NAMALWA (cell line): ENCODE measurements around the gene ATXN1.
"Not testable (repeated sequence)": the region's sequence is repeated elsewhere in the genome, so short reads cannot be mapped to it uniquely, and the experiment has no call there.

Source experiments
- DNase-seq: peaks from one replicate; pipeline ENCODE4 v3.0.0-alpha.2; 2015; ENCODE audit warnings: low spot score

Gene ATXN1

DNA sequence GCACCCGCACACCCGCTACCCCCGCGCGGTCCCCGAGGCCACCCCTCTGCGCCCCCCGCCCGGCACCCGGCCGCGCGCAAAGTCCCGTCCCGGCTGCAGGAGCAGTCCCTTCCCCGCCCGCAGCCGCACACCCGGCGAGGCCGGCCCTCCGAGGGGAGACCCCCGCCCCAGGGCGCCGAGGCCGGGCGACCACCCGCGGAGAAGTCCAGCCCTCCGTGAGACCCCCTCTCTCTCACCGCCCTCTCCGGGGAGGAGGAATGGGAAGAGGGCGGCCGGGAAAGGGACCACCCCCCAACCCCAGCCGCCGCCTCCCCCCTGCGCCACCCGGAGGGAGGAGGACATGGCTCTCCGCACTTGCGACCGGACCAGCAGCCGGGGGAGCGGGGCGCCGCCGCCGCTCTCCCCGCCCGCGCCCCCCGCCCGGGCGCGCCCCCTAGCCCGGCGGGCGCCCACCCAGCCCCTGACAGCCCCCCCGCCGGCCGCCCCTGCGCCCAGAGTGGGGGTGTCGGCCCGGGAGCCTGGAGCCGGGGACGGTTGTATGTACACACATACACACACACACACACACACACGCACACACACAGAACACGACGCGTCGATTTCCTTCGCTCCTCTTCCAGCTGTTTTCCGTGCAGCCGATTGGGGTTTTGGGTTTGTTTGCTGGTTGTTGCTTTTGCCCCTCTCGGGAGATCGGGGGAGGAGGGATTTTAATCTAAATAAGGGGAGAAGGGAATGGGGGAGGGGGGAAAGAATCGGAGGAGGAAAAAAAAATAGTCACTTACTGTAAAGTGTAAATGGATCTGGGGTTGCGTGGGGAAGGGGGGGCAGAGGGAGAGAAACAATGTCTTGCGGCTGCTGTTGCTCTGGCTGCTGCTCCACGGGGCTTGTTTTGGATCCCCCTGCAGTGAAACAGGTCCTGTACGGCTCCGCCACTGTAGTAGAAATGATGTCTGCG lies at the start of gene ATXN1:
ATXN1 (minus strand) TSS at position 945 of the 955 bp plus-strand sequence.
- peak; percentile 57 for DNase-seq

DNA sequence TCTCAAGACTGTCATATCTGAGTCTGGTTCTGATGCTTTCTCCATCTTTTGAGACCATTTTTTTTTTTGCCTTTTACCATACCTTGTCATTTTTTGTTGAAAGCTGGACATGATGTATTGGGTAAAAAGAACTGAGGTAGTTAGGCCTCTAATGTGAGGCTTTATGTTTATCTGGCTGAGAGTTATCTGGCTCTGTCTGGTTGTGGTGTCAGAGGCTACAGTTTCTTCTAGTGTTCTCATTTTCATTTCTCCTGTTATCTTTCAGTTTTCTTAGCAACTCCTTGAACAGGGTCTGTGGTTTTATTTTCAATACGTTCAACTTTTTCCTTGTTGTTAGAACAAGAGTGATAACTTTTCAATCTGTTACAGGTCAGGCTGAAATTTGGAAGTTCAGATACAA lies 49.2 kb upstream of the ATXN1 start:
- DNase-seq, result no peak

DNA sequence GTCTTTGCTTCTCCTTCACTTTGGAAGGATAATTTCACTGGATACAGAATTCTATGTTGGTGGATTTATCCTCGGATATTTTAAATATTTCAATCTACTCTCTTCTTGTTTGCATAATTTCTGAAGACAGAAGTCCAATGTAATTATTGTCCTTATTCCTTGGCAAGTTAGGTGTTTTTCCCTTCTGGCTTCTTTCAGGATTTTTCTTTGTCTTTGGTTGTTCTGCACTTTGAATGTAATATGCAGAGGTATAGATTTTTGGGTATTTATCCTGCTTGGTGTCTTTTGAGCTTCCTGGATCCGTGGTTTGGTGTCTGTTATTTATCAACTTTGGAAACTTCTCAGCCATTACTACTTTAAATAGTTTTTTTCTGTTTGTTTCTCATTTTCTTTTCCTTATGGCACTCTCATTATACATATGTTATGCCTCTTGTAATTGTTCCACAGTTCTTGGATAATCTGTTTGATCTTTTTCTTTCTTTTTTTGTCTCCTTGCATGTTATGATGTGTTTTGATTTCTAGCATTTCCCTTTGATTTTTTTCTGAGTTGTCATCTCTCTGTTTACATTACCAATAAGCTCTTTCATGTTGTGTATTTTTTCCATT lies 48.6 kb upstream of the ATXN1 start:
- DNase-seq, result no peak

DNA sequence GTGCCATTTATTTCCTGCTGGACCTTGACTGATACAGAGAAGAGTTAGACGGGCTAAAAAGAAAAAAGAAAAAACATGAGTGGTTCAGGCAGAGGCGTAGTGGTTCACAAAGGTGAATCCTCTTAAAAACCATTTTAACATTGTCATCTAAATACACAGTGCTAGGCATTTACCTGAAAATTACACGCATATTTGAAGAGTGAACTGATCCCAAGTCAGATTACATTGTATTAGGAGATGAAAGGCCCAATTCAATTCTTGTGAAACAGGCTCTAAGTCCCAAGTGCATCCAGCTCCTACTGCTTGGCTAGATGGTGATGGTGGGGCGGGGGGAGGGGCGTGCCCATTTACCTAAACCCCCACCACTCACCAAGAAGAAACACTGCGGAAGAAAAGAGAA lies 46.7 kb upstream of the ATXN1 start:
- DNase-seq, result no peak

DNA sequence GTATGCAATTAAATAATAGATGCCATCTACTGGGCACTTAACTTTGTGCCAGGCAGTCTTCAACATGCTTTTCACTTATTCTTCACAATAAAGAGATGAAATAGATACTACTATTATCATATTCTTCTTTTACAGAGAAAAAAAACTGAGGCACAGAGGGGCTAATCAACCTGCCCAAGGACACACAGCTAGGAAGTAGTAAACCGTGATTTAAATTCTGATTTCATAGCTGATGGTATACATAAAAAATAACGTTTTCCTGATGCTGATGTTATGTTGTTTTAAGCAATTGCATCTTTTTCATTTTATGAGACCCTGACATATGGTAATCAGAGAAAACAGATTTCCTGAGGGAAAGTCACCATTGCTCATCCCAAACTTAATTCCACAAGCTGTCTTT lies 45.1 kb upstream of the ATXN1 start:
- DNase-seq, result no peak

DNA sequence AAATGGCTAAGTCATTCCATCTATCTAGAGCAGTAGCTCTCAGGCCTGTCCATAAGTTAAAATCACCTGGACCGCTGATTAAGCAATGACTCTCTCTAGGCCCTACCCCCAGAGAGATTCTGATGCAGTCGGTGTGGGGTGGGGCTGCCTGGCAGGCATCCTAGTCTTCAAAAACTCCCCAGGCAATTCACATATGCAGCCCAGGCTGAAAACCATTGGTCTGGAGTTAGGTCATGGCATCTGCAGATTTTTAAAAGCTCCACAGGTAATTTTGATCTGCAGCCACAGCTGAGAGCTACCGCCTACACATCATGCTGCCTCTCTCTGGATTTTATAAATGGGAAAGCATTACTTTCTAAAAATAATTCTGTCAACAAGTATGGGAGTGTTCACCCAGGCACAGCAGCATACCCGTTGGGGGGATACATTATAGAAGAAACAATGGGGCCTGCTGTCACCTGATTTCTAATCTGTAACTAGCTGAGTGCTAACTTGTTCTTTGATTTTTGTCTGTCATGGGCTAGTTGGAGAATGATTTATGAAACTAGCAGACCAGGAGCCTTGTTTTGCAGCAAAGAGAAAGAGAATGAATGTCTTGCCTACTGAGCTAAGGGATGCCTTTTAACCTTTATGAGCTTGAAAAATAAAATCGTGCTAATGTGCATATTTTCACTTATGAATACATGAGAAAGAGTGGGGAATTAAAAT lies 44.1 kb upstream of the ATXN1 start:
- DNase-seq, result no peak

DNA sequence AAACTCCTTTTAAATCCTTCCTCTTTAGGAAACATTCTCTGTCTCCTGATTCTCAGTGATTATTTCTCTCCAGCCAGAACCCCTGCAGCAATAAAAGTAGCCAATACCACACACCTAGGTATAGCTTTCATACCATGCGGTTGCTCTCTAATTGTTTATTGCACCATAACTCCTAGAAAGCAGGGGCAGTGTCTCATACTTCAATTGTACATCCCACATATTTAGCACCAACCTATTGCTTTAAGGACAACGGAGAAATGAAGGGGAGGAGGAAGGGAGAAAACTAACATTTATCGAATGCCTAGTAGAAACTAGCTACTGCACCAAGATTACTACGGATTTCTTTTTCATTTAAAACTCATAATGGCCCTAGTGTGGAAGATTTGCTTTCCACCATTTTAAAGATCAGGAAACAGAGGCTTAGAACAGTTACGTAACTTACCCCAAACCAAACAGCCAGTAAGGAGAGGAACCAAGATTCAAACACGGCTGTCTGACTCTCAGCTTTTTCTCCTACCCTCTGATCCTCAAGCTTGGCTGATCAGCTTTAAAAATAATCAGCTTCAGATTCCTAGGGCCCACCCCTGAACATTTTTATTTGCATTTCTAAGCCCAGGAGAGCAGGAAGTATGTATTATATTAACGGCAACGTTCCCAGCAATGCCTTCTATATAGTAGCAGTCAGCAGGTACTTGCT lies 43.4 kb upstream of the ATXN1 start:
- DNase-seq, result no peak

DNA sequence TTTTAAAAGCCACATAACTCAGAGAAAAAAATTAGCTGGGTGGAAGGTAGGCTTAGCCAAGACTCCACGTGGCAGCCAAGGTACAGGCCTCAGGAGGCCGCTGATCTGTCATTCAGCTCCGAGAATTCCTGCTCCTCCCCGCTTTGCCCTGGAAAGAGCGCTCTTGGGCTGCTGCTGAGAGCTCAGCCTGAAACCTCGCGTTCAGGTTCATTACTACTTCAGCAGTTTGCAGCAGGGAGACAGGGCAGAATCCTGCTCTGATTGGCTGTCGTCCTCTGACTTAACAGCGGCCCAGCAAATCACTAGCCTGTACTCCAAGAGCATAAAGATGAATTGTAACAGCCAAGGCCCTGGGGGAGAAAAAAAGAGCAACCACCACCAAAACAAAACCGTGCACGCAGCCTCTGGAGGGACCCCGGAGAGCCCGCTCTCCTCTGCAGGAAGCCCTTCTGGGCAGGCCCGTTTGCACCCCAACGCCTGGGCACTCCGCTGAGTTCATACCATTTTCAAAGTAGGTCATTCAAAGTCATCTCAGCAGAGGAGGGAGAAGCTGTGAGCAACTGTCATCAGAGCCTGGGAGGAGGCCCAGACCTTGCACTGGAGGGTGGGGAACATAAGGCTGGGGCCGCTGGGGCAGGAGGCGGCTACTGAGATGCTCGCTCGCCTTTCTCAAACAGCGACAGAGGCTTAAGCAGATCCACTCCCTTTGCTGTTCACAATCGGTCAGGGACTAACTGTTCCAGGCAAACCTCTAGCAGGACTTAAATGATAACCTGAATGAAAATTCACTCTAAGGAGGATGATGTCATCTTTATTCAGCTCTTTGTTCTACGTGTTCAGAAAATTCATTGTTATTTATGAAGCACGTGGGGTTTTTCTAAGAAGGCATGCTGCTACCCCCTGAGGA lies 42.3 kb upstream of the ATXN1 start:
- DNase-seq, result no peak

DNA sequence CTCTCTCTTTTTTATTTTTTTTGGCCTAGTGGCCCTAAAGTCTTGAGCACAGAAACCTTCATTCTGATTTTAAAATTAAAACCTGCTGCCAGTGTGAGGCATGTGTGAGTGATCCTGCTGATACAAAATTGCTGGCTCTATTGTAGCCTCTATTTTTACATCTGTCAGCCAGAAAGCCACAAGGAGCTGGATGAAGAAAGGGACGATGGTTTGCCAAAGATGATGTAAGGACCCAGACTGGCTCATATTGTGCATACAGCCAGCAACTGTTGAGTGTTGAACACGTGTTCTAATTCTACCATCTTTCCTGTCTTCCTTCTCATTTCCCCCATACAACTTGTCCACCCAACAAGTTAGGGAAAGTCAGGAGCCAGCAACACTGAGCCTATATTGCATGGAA lies 40.8 kb upstream of the ATXN1 start:
- no peak for DNase-seq

DNA sequence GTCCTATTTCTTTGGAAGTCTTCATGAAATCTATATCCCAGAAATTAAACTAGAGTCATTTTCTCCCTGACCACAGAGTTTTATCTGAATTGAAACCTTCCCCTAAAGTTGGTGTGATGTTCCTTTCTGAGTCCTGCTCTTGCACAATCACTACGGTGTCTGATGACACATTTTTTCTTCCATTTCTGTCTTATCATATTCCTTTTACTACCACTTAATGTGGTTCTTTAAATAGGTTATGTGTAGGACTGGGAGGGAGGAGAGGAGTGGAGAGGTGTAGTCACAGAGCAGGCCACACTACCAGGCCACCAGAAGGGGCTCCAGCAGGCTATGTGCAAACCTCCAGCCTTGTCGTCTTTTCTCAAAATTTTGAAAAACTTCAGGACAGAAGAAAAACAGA lies 39.7 kb upstream of the ATXN1 start:
- no peak for DNase-seq

DNA sequence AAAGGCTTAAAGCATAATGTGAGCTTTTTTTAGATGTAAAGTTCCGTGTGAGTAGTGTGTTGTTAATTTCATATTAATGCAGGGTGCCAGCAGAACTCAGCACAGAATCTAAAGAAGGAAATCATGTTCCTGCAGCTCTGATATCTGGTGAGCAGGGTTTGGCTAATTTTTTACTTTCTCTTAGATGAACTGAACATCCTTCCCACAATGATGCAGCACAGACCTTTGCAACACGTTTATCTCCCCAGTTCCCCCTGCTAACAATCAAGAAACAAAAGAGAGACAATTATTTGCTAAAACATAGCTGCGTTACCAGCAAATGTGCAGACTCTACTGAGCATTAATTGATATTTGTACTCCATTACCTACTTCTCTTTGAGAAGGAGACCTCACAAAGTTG lies 39.1 kb upstream of the ATXN1 start:
- DNase-seq, result no peak

DNA sequence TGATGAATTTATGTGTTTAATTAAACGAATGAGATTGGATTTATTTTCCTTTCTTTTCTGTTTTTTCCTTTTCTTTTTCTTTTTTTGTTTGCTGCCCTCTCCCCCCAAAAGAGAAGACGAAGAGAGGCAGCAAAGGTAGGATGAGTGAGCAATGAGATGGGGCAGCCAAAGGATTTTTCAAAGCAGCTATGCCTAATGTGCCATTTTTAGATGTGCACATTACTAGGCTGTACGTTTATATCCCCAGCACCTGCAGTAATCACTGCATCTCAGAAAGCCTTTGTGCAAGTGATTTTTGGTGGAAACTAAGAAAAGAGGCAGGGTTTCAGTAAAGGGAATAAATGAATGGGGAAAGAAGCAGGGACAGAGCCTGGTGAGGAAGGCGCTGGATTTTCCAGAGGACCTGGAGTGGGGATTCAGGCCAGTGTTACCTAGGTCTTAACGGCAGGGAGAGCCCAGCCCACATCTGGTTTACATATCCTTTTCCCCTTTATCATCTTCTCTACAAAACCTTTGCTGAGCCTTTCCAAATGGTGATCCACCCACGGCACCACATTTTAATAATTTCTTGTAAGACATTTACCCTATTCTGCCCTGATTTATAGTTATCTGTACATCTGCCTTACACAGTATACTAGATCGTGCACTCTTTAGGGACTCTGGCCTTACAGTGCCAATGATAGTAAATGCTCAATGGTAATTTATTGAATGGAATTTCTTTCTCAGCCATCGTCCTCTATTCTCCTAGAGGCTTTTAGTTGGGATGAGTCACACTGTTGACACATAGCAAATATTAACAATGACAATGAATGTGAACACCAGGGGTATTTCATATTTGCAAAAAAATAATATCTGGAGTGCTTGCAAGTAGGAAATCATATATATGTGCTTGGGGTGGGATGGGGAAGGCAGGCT lies 38.3 kb upstream of the ATXN1 start:
- no peak for DNase-seq

DNA sequence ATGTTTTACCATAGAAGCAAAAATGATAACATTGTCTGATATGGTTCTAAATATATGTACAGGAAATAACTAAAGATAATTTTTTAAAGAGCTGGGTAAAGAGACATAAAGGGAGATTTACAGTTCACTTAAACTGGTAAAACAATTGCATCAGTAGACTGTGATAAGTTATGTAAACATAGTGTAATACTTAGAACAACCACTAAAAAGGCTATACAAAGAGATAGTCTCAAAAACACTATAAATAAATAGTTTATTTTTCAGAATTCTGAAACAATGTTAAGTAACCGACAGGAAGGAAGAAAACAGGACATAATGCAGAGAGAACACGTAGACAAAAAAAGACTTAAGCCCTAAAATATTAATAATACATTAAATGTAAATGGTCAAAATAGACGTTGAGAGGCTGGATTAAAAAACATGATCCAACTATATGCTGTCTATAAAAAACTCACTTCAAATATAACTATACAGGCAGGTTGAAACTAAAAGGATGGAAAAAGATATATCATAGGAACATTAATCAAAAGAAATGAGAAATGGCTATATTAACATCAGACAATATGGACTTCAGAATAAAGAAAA lies 32.7 kb upstream of the ATXN1 start:
- DNase-seq, result no peak

DNA sequence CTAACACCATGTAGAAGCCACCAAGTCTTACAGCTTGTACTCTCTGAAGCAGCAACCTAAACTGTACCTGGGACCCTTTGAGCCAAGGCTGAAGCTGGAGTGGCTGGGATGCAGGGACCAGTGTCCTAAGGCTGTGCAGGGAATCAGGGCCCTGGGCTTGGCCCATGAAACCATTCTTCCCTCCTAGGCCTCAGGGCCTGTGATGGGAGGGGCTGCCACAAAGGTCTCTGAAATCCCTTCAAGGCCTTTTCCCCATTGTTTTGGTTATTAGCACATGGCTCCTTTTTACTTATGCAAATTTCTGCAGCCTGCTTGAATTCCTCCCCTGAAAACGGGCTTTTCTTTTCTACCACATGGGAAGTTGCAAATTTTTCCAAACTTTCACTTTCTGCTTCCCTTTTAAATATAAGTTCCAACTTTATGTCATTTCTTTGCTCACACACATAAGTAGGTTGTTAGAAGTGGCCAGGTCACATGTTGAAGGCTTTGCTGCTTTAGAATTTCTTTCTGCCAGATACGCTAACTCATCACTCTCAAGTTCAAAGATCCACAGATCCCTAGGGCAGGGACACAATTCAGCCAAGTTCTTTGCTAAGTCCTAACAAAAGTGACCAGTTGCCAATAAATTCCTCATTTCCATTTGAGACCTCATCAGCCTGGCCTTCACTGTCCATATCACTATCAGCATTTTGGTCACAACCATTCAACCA lies 28.2 kb upstream of the ATXN1 start:
- DNase-seq, result no peak

DNA sequence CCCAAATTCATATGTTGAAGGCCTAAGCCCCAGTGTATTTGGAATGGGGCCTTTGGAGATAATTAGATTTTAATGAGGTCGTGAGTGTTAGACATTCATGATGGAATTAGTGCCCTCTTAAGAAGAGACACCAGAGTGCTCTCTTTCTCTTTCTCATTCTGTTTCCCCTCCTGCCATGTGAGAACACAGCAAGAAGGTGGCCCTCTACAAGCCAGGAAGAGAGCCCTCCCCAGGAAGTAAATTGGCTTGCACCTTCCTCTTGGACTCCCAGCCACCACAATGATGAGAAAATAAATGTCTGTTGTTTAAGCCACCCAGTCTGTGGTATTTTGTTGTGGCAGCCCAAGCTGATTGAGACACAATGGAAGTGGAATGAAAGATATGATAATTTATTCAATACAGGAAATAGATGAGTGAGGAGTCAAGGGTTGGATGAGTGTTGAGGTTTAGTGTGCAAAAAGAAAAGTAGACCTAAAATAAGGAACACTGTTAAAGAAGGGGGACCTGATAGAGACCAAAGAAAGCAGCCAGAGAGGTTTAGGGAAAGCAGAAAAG lies 25.9 kb upstream of the ATXN1 start:
- no peak for DNase-seq

DNA sequence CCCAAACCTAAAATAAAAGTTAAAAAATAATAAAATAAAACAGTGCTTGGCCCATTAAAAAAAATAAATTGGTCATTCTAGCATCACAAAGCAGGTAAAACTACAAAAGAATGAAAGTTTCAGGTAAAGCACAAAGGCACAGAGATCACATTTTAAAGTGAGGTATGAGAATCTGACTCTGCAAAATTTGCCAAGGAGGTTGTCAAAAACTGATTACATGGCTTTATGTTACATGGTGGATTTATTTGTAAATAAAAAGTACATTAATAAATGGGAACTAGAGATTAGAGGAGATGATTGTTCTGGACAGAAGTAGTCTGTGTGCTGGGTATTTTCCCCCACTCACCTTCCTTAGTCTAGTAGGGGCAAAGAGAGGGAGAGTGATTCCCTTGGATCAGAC lies 24.2 kb upstream of the ATXN1 start:
- DNase-seq, result no peak

DNA sequence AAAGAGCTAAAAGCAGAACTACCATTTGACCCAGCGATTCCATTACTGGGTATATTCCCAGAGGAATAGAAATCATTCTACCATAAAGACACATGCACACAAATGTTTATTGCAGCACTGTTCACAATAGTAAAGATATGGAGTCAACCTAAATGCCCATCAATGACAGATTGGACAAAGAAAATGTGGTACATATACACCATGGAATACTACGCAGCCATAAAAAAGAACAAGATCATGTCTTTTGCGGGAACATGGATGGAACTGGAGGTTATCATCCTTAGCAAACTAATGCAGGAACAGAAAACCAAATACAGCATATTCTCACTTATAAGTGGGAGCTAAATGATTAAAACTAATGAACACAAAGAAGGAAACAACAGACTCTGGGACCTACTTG lies 23.7 kb upstream of the ATXN1 start:
- not testable (repeated sequence) for DNase-seq

DNA sequence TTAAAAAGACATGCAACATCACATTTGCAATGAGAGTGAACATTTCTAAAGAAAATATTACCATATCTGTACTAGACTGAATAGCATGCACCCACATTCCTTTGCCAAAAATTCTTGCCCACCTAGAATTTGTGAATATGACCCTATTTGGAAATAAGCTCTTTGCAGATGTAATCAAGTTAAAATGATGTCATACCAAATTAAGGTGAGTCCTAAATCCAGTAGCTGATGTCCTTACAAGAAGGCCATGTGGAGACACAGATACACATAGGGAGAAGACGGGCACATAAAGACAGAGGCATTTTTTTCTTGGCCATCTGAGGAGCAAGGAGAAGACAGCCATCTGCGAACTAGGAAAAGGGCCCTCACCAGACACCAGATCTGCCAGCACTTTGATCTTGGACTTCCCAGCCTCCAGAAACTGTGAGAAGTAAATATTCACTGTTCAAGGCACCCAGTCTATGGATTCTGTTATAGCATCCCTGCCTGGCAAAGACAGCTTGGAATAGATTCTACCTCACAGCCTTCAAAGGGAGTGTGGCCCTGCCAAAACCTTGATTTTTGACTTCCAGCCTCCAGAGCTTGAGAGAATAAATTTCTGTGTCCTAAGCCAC lies 22.8 kb upstream of the ATXN1 start:
- no peak for DNase-seq
